RWPE2 (cell line): ENCODE measurements around the gene SPINT3.

Experiments
- ATAC-seq: fragments of 200-7000 bp; cut with Tn5 transposase; 3 replicates; pipeline ENCODE4 v1.9.1; 2021; ENCODE audit warnings: low read depth
- DNase-seq: peaks from one replicate; pipeline ENCODE4 v3.0.0-alpha.2; 2020; ENCODE audit warnings: low spot score
- H3K27ac ChIP-seq: fragments of 450-650 bp; 2 replicates; pipeline ENCODE4 v1.5.1; 2017; ENCODE audit warnings: mild to moderate bottlenecking; ENCODE audit not compliant: poor library complexity, severe bottlenecking
- H3K27me3 ChIP-seq: fragments of 250-450 bp; sonication (Bioruptor Pico); 2 replicates; pipeline ENCODE4 v1.5.1; 2021; ENCODE audit warnings: mild to moderate bottlenecking, moderate library complexity; ENCODE audit not compliant: insufficient read depth, poor library complexity, severe bottlenecking
- H3K36me3 ChIP-seq: fragments of 250-450 bp; sonication (Bioruptor Pico); 2 replicates; pipeline ENCODE4 v1.5.1; 2020; ENCODE audit warnings: low read depth, mild to moderate bottlenecking, moderate library complexity
- H3K4me1 ChIP-seq: fragments of 250-450 bp; sonication (Bioruptor Pico); 2 replicates; pipeline ENCODE4 v1.5.1; 2021; ENCODE audit warnings: mild to moderate bottlenecking, moderate library complexity; ENCODE audit not compliant: insufficient read depth, poor library complexity, severe bottlenecking
- H3K4me3 ChIP-seq: fragments of 250-450 bp; sonication (Bioruptor Pico); 2 replicates; pipeline ENCODE4 v1.5.1; 2021; ENCODE audit warnings: mild to moderate bottlenecking, moderate library complexity; ENCODE audit not compliant: severe bottlenecking
- H3K9me3 ChIP-seq: fragments of 250-450 bp; sonication (Bioruptor Pico); 2 replicates; pipeline ENCODE4 v1.5.1; 2021; ENCODE audit warnings: mild to moderate bottlenecking, moderate library complexity; ENCODE audit not compliant: severe bottlenecking
- TF ChIP-seq, protein P1 (sequence below): fragments of 450-650 bp; IDR thresholded peaks from one replicate; pipeline ENCODE4 v1.5.1; 2017; ENCODE audit warnings: mild to moderate bottlenecking, moderate library complexity; ENCODE audit not compliant: poor library complexity, severe bottlenecking

Gene SPINT3

DNA sequence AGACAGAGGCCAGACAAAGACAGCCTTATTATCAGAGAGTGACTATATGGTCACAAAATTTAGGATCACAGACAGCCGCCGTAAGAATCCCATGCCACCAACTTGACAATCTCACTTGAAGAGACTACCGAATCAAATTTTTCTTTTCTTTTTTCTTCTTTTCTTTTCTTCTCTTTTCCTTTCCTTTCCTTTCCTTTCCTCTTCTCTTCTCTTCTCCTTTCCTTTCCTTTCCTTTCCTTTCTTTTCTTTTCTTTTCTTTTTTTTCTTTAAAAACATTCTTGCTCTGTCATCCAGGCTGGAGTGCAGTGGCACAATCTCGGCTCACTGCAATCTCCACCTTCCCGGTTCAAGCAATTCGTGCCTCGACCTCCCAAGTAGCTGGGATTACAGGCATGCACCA, 33.0 kb upstream of the SPINT3 start:
- ATAC-seq (no peak), DNase-seq (no peak)
- Histone ChIP-seq H3K36me3 (no peaks in the 10 kb centered on the region), H3K4me3 (no peak overlapping the region), H3K27me3 (peaks cover 35% of the 10 kb centered on the region), H3K27ac (no peak overlapping the region), H3K9me3 (no peaks in the 10 kb centered on the region), H3K4me1 (no peaks in the 10 kb centered on the region)
- TF ChIP-seq, protein P1, sequence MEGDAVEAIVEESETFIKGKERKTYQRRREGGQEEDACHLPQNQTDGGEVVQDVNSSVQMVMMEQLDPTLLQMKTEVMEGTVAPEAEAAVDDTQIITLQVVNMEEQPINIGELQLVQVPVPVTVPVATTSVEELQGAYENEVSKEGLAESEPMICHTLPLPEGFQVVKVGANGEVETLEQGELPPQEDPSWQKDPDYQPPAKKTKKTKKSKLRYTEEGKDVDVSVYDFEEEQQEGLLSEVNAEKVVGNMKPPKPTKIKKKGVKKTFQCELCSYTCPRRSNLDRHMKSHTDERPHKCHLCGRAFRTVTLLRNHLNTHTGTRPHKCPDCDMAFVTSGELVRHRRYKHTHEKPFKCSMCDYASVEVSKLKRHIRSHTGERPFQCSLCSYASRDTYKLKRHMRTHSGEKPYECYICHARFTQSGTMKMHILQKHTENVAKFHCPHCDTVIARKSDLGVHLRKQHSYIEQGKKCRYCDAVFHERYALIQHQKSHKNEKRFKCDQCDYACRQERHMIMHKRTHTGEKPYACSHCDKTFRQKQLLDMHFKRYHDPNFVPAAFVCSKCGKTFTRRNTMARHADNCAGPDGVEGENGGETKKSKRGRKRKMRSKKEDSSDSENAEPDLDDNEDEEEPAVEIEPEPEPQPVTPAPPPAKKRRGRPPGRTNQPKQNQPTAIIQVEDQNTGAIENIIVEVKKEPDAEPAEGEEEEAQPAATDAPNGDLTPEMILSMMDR: no peak

DNA sequence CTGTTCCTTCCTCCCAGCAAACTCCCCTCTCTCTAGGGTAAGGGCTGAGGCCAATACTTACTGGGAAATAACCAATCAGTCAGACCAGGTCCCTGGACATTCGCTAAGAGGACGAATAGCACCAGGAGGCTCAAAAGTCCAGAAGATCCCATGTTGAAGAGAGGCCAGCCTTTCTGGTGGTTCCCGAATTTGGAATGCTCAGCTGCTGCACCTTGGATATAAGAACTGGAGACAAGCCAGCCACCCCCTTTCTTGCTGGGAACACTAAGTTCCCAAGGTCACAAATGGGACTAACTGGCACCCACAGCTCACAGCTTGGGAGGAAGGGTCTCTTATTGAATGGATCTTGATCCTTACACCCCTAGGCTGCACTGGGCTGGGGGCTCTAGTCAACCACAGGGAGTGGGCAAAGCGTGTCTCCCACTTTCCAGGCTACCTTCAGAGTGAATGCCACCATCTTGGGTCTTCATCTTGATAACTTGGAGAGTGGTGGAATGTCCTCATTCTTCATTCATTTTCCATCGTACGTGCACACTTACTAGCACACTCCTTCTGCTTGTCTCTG, 31.9 kb upstream of the SPINT3 start, which contains the start of gene EPPIN:
Gene EPPIN (minus strand): TSS at position 196 of the 565 bp plus-strand sequence. CDS start 44 bp downstream, at position 152.
- DNase-seq (peak; percentile 69), ATAC-seq (no peak)
- H3K27me3 ChIP-seq: peaks cover 41% of the 10 kb centered on the region
- no peak within 1 kb of the TSS for H3K4me3 ChIP-seq
- TF ChIP-seq, protein P1: no peak
- H3K4me1 ChIP-seq: no peaks in the 10 kb centered on the region
- H3K27ac ChIP-seq: no peak within 1 kb of the TSS
- H3K36me3 ChIP-seq: no peaks in the 10 kb centered on the region
- no peaks in the 10 kb centered on the region for H3K9me3 ChIP-seq

DNA sequence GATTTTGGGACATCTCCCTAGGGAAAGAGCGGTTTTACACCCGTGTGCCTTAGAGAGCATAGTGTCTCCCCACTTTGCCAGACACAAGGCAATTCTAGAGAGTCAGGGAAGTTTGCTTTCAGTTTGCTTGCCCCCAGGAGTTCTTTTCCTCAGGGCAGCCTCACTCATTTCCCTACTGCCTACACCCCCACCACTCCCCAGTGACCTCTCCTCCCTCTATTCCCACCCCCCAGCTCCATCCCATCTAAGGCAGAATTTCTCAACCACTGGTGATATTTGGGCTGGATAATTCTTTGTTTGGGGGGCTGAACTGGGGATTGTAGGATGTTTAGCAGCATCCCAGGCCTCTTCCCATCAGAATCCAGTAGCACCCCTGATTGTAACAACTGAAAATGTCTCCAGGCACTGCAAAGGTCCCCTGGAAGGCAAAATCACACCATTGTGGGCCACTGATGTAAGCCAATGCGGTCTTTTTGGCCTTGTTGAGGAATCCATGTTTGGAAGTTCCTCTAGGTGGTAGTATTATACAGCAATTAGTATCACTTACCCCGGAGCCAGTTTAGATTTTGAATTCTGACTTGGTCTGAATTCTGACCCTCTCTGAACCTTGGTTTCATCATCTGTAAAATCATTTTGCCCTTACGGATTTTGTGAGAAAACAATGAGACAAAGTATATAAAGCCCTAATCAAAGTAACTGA, 30.5 kb upstream of the SPINT3 start:
- H3K4me3 ChIP-seq: no peak overlapping the region

DNA sequence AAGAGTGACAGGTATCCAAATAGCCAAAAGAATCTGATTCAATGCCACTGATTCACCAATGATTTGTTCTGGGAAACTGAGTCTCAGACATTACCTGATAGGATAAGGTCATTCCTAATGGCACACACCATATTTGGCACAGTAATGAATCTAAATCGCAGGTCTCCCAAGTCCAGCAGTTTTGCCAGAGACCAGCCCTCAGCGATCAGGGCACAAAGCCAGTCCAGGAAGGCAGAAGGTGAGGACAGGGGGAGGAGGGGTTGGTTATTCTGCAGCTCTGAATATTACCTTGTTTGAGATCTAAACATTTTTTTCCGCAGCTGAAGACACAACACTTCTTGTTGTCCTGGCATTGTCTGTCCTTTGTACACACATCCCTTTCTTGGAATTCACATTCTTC, 29.9 kb upstream of the SPINT3 start:
- H3K27ac ChIP-seq: no peak overlapping the region

More for the DNA sequence above, 30.5 kb upstream of the SPINT3 start:
- Histone ChIP-seq H3K36me3 (no peaks in the 10 kb centered on the region), H3K27me3 (peaks cover 49% of the 10 kb centered on the region), H3K9me3 (no peaks in the 10 kb centered on the region), H3K27ac (no peak overlapping the region), H3K4me1 (no peaks in the 10 kb centered on the region)
- TF ChIP-seq, protein P1: peak; percentile 82
- ATAC-seq (peak; percentile 70), DNase-seq (no peak)

More for the DNA sequence above, 29.9 kb upstream of the SPINT3 start:
- TF ChIP-seq, protein P1: no peak
- Histone ChIP-seq H3K27me3 (peaks cover 54% of the 10 kb centered on the region), H3K4me1 (no peaks in the 10 kb centered on the region), H3K4me3 (no peak overlapping the region), H3K36me3 (no peaks in the 10 kb centered on the region), H3K9me3 (no peaks in the 10 kb centered on the region)
- DNase-seq (no peak), ATAC-seq (no peak)
